ENCODE data around the gene ARHGAP9.

ARHGAP9 gene

DNA sequence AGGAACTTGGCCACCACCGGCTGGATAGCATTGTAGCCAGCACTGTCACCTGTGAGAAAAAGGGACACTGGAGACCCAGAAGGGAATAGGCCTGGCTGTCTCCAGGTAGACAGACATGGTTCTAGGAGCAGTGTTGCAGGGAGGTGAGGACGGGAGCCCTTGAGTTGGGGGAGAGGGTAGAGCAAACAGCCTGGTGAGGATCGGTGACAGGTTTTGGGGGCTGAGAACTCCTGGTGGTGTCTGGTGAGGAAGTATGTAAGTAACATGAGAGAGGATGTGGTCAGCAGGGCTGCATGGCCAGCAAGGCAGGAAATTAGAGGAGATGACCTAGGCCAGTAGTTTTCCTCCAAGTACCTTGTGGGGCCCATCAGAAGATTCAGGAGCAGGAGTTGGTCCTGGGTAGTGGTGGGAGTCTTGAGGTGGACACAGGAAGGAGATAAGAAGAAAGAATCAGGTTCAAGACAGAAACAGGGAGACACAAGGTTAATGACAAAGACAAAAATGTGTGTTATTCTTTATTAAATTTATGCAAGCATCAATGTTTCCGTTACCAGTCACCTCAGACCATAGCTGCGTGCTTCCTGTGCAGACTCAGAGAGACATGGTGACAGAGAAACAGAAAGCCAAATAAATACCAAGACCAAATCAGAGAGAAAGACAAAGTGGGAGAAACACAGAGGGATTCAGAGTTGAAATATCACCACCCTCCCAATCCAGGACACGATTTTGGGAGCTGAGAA lies at the start of gene ARHGAP9:
Gene ARHGAP9 (minus strand): TSS at position 491 of the 740 bp plus-strand sequence. CDS start 460 bp downstream, at position 31.
- Mint-ChIP-seq H3K4me1 (peaks cover 57% of the 10 kb centered on the region), H3K27ac (peak within 1 kb of the TSS; percentile 99), H3K9me3 (no peaks in the 10 kb centered on the region), H3K36me3 (peaks cover 8% of the 10 kb centered on the region), H3K4me3 (peak within 1 kb of the TSS; percentile 99), H3K27me3 (no peaks in the 10 kb centered on the region)
- peak; percentile 70 for ATAC-seq (ENCODE audit: low read depth)
- DNase-seq (ENCODE audit: low spot score in 2 of 2): peak; percentile 49 to 56

DNA sequence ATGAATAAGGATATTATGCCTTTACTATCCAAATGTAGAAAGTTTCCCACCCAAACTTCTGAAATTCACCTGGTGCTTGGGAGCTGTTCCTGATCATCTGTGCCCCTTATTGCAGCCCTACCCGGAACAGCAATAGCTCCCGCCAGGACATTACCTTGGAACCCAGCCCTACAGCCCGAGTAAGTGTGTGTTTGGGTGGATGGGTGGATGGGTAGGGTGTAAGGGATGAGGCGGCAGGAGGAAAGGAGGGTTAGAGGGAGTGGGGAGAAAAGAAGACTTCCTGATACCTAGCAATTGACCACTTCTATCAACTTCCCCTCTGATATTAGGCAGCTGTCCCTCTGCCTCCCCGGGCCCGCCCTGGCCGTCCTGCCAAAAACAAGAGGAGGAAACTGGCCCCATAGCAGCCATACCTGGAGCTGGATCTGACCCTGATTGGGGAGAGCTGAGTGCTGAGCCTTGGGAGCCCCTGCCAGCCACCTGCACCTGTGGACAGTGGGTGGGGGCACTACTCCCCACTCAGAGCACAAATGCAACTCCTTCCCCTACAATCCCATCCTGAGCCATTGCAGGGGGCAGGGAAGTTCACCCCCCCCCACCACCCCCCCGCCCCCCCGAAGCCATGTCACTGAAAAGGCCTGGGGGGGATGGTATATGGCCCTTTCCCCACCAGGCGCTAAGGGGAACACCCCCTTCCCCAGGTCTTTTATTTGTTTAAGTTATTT lies 49.3 kb upstream of the ARHGAP9 start:
- Mint-ChIP-seq H3K4me3 (no peak overlapping the region), H3K36me3 (peaks cover 18% of the 10 kb centered on the region), H3K4me1 (peaks cover 16% of the 10 kb centered on the region), H3K9me3 (no peaks in the 10 kb centered on the region), H3K27ac (no peak overlapping the region), H3K27me3 (no peaks in the 10 kb centered on the region)
- DNase-seq (ENCODE audit: low spot score in 2 of 2): no peak
- no peak for ATAC-seq (ENCODE audit: low read depth)

DNA sequence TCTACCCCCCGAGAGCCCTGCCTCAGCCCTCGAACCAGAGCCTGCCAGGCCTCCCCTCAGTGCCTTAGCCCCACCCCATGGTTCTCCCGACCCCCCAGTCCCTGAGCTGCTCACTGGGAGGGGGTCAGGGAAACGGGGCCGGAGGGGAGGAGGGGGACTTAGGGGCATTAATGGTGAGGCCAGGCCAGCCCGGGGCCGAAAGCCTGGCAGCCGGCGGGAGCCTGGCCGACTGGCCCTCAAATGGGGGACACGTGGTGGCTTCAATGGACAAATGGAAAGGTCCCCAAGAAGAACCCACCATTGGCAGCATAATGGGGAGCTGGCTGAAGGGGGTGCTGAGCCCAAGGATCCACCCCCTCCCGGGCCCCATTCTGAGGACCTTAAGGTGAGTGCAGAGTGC lies 48.5 kb upstream of the ARHGAP9 start:
- no peaks in the 10 kb centered on the region for H3K9me3 Mint-ChIP-seq
- H3K4me1 Mint-ChIP-seq: peaks cover 23% of the 10 kb centered on the region
- H3K36me3 Mint-ChIP-seq: peaks cover 18% of the 10 kb centered on the region
- no peaks in the 10 kb centered on the region for H3K27me3 Mint-ChIP-seq
- H3K4me3 Mint-ChIP-seq: no peak overlapping the region
- ATAC-seq (ENCODE audit: low read depth) (no peak), DNase-seq (ENCODE audit: low spot score in 2 of 2) (no peak)
- no peak overlapping the region for H3K27ac Mint-ChIP-seq

DNA sequence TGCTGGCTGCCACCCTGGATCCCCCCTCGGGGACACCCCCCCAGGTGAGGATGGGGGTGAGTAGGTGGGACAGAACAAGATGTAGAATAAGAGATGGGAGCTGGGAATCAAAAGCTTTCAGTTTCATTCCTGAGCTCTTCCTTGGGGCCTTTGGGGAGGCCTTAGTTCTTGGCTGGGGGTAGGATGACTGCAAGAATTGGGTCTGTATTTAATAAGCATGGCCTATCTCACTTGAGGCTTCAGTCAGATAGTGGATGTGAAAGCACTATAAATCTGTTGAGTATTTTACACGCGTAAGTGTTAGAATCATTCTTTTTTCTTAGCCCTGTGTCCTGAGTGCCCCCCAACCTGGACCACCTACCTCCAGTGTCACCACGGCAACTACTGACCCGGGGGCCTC lies 47.5 kb upstream of the ARHGAP9 start:
- H3K9me3 Mint-ChIP-seq: no peaks in the 10 kb centered on the region
- ATAC-seq (ENCODE audit: low read depth): no peak
- H3K4me1 Mint-ChIP-seq: peaks cover 25% of the 10 kb centered on the region
- no peaks in the 10 kb centered on the region for H3K27me3 Mint-ChIP-seq
- no peak overlapping the region for H3K27ac Mint-ChIP-seq
- no peak for DNase-seq (ENCODE audit: low spot score in 2 of 2)
- no peak overlapping the region for H3K4me3 Mint-ChIP-seq
- H3K36me3 Mint-ChIP-seq: peaks cover 12% of the 10 kb centered on the region

DNA sequence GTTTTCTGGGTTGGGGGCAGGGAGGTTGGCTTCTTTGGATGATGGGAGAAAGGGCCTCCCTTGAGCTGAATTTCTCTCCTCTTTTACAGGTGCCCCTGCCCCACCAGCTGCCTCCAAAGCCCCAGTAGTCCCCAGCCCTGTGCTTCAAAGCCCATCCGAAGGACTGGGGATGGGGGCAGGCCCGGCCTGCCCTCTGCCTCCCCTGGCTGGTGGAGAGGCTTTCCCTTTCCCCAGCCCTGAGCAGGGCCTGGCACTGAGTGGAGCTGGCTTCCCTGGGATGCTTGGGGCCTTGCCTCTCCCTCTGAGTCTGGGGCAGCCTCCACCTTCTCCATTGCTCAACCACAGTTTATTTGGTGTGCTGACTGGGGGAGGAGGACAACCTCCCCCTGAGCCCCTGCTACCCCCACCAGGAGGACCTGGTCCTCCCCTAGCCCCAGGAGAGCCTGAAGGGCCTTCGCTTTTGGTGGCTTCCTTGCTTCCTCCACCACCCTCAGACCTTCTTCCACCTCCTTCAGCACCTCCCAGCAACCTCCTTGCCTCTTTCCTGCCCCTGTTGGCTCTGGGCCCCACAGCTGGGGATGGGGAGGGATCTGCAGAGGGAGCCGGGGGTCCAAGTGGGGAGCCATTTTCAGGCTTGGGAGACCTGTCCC lies 46.9 kb upstream of the ARHGAP9 start:
- H3K27ac Mint-ChIP-seq: no peak overlapping the region

DNA sequence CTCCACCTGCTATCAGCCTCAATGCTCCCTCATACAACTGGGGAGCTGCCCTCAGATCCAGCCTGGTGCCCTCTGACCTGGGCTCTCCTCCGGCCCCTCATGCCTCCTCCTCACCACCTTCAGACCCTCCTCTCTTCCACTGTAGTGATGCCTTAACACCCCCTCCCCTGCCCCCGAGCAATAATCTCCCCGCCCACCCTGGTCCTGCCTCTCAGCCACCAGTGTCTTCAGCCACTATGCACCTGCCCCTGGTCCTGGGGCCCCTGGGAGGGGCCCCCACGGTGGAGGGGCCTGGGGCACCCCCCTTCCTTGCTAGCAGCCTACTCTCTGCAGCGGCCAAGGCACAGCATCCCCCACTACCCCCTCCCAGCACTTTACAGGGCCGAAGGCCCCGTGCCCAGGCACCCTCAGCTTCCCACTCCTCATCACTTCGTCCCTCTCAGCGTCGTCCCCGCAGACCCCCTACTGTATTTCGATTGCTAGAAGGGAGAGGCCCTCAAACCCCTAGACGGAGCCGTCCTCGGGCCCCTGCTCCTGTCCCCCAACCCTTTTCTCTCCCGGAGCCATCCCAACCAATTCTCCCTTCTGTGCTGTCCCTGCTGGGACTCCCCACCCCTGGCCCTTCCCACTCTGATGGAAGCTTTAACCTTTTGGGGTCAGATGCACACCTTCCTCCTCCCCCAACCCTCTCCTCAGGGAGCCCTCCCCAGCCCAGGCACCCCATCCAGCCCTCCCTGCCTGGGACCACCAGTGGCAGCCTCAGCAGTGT lies 46.1 kb upstream of the ARHGAP9 start:
- H3K27ac Mint-ChIP-seq: no peak overlapping the region

More for the DNA sequence above, 46.9 kb upstream of the ARHGAP9 start:
- DNase-seq (ENCODE audit: low spot score in 2 of 2) (no peak), ATAC-seq (ENCODE audit: low read depth) (no peak)
- Mint-ChIP-seq H3K4me1 (peaks cover 31% of the 10 kb centered on the region), H3K27me3 (no peaks in the 10 kb centered on the region), H3K36me3 (peaks cover 8% of the 10 kb centered on the region), H3K4me3 (no peak overlapping the region), H3K9me3 (no peaks in the 10 kb centered on the region)

DNA sequence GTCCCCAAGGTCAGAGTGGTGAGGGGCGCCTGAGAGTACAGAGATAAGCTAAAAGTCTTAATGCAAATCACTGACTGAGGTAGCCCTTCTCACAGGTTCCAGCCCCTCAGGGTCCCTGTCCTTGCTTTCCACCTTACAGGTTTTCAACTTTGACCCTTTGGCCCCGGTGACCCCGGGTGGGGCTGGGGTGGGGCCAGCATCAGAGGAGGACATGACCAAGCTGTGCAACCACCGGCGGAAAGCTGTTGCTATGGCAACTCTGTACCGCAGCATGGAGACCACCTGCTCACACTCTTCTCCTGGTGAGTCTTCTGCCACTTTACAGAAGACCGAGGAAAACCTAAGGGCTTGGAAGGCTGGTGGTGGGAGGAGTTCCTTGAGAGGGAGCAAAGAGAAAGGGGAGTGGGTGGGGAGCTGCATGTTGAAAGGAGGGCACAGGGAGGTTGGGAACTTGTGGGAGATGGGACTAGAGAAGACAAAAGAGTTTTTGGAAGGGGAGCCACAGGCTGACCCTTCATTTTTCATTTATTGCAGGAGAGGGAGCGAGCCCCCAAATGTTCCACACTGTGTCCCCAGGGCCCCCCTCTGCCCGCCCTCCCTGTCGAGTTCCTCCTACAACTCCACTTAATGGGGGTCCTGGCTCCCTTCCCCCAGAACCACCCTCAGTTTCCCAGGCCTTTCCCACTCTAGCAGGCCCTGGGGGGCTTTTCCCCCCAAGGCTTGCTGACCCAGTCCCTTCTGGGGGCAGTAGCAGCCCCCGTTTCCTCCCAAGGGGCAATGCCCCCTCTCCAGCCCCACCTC lies 45.3 kb upstream of the ARHGAP9 start:
- H3K4me3 Mint-ChIP-seq: no peak overlapping the region
- DNase-seq (ENCODE audit: low spot score in 2 of 2): no peak
- H3K4me1 Mint-ChIP-seq: peaks cover 32% of the 10 kb centered on the region
- H3K27ac Mint-ChIP-seq: peak overlapping the region; percentile 91
- no peaks in the 10 kb centered on the region for H3K9me3 Mint-ChIP-seq
- no peaks in the 10 kb centered on the region for H3K27me3 Mint-ChIP-seq
- ATAC-seq (ENCODE audit: low read depth): no peak
- peaks cover 6% of the 10 kb centered on the region for H3K36me3 Mint-ChIP-seq

More for the DNA sequence above, 46.1 kb upstream of the ARHGAP9 start:
- H3K36me3 Mint-ChIP-seq: peaks cover 8% of the 10 kb centered on the region
- no peaks in the 10 kb centered on the region for H3K9me3 Mint-ChIP-seq
- DNase-seq (ENCODE audit: low spot score in 2 of 2) (no peak), ATAC-seq (ENCODE audit: low read depth) (no peak)
- H3K4me3 Mint-ChIP-seq: no peak overlapping the region
- peaks cover 32% of the 10 kb centered on the region for H3K4me1 Mint-ChIP-seq
- H3K27me3 Mint-ChIP-seq: no peaks in the 10 kb centered on the region

DNA sequence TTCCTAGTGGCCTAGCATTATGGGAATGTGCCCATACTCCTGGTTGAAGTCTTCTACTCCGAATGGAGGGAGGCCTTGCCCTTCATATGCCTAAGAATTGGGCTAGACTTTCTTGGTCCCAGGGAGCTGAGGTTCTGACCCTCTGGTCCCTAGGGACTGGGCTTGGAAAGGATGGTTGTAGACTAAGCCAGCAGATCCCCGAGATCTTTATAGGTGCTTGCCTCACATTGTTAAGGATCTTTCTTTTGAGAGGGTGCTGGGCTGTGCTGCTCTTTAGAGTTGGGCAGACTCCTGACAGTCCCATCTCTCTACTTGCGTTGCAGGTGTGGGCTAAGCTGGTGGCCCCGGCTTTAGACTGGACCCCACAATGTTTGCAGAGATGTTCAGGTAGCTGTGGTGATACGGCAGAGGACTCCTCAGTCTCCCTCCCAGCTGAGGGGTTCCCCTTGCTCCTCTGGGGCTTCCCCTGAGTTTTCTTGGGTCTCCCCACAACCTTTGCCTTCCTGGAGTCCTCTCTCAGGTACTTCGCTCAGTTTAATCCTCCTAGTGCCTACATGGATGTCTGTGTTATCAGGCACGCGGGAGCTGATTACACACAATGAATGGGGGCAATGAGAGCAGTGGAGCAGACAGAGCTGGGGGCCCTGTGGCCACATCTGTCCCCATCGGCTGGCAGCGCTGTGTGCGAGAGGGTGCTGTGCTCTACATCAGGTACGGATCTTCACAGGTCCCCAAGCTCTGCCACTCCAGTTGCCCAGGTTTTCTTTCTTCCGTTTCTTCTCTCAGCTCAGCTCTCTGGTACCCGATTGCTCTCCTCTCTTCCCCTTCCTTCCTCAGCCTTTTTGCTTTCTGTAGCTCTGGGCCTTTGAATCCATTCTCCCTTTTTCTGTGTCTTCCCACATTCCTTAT lies 44.3 kb upstream of the ARHGAP9 start:
- H3K27ac Mint-ChIP-seq: peak overlapping the region; percentile 91
- peaks cover 4% of the 10 kb centered on the region for H3K36me3 Mint-ChIP-seq
- H3K27me3 Mint-ChIP-seq: no peaks in the 10 kb centered on the region
- peak overlapping the region; percentile 91 for H3K4me3 Mint-ChIP-seq
- H3K9me3 Mint-ChIP-seq: no peaks in the 10 kb centered on the region
- peak in 1 of 2 donors; percentile 26 for DNase-seq (ENCODE audit: low spot score in 2 of 2)
- ATAC-seq (ENCODE audit: low read depth): no peak
- H3K4me1 Mint-ChIP-seq: peaks cover 36% of the 10 kb centered on the region

DNA sequence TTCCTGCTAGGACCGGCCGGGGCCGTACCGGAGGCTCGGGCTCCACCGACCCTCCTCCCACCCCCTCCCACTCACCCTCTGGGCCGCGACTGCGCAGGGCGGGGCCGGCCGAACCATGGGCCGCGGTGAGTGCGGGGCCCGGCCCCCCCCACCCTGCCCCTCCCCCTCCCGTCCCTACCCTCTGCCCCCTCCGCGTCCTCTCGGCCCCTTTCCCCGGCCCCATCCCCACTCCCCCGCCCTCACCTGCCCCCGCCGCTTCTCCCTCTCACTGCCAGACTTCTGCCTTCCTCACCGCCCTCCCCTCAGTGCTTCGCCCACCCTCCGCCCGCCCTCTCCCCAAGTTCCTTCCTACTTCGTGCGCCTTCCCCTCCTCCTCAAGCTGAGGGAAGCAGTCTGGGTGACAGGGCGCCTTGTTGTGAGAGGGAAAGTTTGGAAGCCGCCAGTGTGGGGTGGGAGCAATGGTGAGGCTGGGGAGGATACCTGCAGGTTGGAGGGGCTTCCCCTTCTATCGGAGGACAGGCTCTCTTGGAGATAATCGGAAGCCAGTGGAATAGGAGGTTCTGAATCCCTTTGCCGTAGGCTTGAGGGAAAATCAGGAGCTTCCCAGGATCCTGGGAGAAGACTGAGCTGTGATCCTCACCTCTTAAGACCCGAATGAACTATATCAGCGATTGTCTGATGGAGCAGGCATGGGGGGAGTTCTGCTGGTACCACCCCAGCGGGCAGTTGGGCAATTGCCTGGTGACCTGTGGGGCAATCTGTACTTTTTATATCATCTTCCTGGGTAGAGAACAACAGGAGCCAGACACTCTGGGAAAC lies 43.4 kb upstream of the ARHGAP9 start:
- H3K9me3 Mint-ChIP-seq: no peaks in the 10 kb centered on the region
- DNase-seq (ENCODE audit: low spot score in 2 of 2): no peak

DNA sequence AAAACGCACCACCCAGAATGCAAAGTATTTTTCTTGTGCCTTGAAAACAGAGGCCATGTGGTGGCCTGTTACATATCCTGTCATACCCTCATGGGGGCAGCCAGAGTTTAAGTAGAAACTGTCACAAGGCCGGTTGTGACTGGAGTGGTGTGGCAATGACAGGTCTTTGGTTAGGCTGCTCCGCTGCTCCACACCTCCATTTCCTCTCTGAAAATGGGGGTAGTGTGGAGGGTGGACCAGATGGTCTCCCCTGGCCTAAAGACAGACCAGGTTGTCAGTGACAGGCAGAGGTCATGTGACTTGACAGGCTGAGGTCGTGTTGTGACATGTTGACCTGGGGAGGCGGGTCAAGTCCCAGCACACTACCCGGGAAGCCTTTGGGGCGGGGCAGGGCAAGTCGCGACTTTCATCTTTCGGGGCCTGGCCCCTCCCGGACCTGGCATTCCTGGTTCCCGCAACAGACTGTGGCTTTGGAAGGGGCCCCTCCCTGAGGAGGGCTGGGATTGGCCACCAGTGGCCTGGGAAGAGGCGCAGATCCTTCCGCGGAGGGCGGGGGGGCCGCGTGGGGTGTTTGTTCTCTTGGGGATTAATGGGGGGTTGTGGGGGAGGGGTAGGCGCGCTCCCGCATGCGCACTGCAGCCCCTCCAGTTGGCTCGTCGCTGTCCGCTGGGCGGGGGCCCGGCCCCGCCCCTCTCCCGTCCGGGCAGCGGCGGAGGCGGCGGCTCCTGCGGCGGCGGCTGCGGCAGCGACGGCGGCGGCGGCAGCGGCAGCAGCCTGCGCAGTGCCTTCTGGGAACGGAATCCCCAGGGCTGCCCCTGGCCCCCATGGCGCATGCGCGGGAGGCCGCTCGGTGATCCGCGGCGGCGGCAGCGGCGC lies 42.6 kb upstream of the ARHGAP9 start, which contains the start of gene MBD6:
Gene MBD6 (plus strand): TSS at position 814 of the 876 bp plus-strand sequence. CDS start 1,480 bp downstream, outside the sequence.
- peaks cover 48% of the 10 kb centered on the region for H3K4me1 Mint-ChIP-seq
- H3K4me3 Mint-ChIP-seq: peak within 1 kb of the TSS; percentile 97
- DNase-seq (ENCODE audit: low spot score in 2 of 2) (peak; percentile 89 to 91), ATAC-seq (ENCODE audit: low read depth) (peak; percentile 29)
- no peaks in the 10 kb centered on the region for H3K9me3 Mint-ChIP-seq
- no peaks in the 10 kb centered on the region for H3K27me3 Mint-ChIP-seq
- peak within 1 kb of the TSS; percentile 99 for H3K27ac Mint-ChIP-seq
- H3K36me3 Mint-ChIP-seq: peaks cover 11% of the 10 kb centered on the region

More for the DNA sequence above, 43.4 kb upstream of the ARHGAP9 start:
- peaks cover 8% of the 10 kb centered on the region for H3K36me3 Mint-ChIP-seq
- ATAC-seq (ENCODE audit: low read depth): no peak
- peak overlapping the region; percentile 91 for H3K4me3 Mint-ChIP-seq
- H3K27me3 Mint-ChIP-seq: no peaks in the 10 kb centered on the region
- H3K4me1 Mint-ChIP-seq: peaks cover 43% of the 10 kb centered on the region
- H3K27ac Mint-ChIP-seq: peak overlapping the region; percentile 99

DNA sequence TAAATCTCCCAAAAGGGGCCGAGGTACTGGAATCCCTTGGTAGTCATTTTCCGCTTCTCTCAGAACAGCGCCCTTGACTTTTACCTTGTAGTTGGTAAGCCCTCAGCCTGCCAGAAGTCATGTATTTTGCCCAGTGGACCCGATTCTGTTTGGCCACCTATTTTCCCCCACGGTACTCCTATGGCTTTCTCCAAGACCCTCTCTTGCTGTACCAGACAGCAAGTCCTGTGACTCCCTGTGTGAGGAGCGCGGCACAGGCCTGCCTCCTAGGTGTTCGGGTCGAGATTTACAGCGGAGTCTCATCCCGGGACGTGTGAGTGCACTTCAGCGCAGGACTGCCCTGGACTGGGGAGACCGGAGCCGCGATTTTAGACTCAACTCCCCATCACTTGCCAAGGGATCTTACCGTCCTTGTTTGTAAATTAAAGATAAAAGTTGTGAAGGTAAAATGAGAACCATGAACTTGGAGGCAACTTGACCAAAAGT lies 41.9 kb upstream of the ARHGAP9 start:
- Mint-ChIP-seq H3K27me3 (no peaks in the 10 kb centered on the region), H3K4me1 (peaks cover 46% of the 10 kb centered on the region), H3K36me3 (peaks cover 16% of the 10 kb centered on the region), H3K27ac (peak overlapping the region; percentile 99), H3K4me3 (peak overlapping the region; percentile 97), H3K9me3 (no peaks in the 10 kb centered on the region)
- peak in 1 of 2 donors; percentile 40 for DNase-seq (ENCODE audit: low spot score in 2 of 2)
- ATAC-seq (ENCODE audit: low read depth): no peak
